B cell (primary cell): ENCODE data around the gene COL5A1. TPM values are rescaled to one million over a fixed set of nuclear protein-coding genes. Genes with fewer than 3 reads are reported as not detected.

Experiments
- ATAC-seq: fragments of 200-7000 bp; cut with Tn5 transposase; one replicate; pipeline ENCODE4 v1.10.0; 2021; ENCODE audit warnings: low read depth, mild to moderate bottlenecking, moderate number of reproducible peaks, moderate library complexity
- CTCF ChIA-PET: fragments of 350-600 bp; sonication (Branson Sonifier 250); formaldehyde crosslinking; loops from one replicate; lab custom pipeline; 2021; ENCODE audit warnings: antibody characterized with exemption, inconsistent platforms; lab: Charles Lee
- POLR2A ChIA-PET: fragments of 350-600 bp; sonication (Branson Sonifier 250); formaldehyde crosslinking; loops from one replicate; lab custom pipeline; 2021; ENCODE audit warnings: antibody characterized with exemption; lab: Charles Lee
- DNase-seq: peaks from one replicate; pipeline ENCODE4 v3.0.0; 2013
- H2AFZ ChIP-seq: 2 replicates; pipeline ENCODE4 v1.6.1; 2012; ENCODE audit warnings: mild to moderate bottlenecking, low read depth, low read length; ENCODE audit not compliant: insufficient read depth, poor library complexity, severe bottlenecking
- H3K27ac ChIP-seq, 2 donors: 1 replicate in 1 of 2; 2 replicates in 1 of 2; pipeline ENCODE4 v1.5.1; 2012 to 2013; ENCODE audit warnings: low read length in 2 of 2, mild to moderate bottlenecking in 2 of 2, moderate library complexity in 1 of 2
- H3K27me3 ChIP-seq, 4 experiments: fragments of 200-600 bp in 1 of 4; sonication (generic) in 1 of 4; replicated peaks in 1 of 4; 1 replicate in 2 of 4; 2 replicates in 2 of 4; pipeline versions ENCODE4 v1.6.1 to v1.7.0; 2013 to 2016; ENCODE audit warnings: low read length in 3 of 4, mild to moderate bottlenecking in 2 of 4, mixed read lengths in 1 of 4, moderate library complexity in 1 of 4; ENCODE audit not compliant: insufficient read depth in 4 of 4, control insufficient read depth in 3 of 4; ENCODE audit errors: control extremely low read depth in 1 of 4
- H3K36me3 ChIP-seq, 2 experiments: replicated peaks in 1 of 2; 1 replicate in 1 of 2; 2 replicates in 1 of 2; pipeline versions ENCODE4 v1.6.1 to v1.7.1; 2013; ENCODE audit warnings: low read length in 1 of 2; ENCODE audit not compliant: insufficient read depth in 2 of 2, control insufficient read depth in 1 of 2; ENCODE audit errors: control extremely low read depth in 1 of 2, extremely low read depth in 1 of 2
- H3K4me1 ChIP-seq, 2 donors: fragments of 200-600 bp in 1 of 2; sonication (generic) in 1 of 2; 1 replicate in 1 of 2; 2 replicates in 1 of 2; pipeline versions ENCODE4 v1.5.1 to v1.6.1; 2013 to 2017; ENCODE audit warnings: low read length in 2 of 2; ENCODE audit not compliant: control insufficient read depth in 2 of 2, insufficient read depth in 2 of 2
- H3K4me2 ChIP-seq: replicated peaks from 2 replicates; pipeline ENCODE3; 2012; ENCODE audit warnings: mild to moderate bottlenecking, low read depth, low read length; ENCODE audit not compliant: poor library complexity, severe bottlenecking
- H3K4me3 ChIP-seq, 5 experiments: fragments of 200-600 bp in 1 of 5; sonication (generic) in 1 of 5; 1 replicate in 3 of 5; 2 replicates in 2 of 5; pipeline versions ENCODE4 v1.5.1 to v1.7.0; 2011 to 2016; ENCODE audit warnings: low read length in 4 of 5, mild to moderate bottlenecking in 4 of 5, low read depth in 2 of 5, control low read depth in 1 of 5, moderate library complexity in 1 of 5; ENCODE audit not compliant: insufficient read depth in 1 of 5; ENCODE audit errors: control extremely low read depth in 1 of 5, extremely low read depth in 1 of 5
- H3K79me2 ChIP-seq: fragments of 200-600 bp; sonication (generic); one replicate; pipeline ENCODE4 v1.6.0; 2016; ENCODE audit warnings: low read length; ENCODE audit not compliant: control insufficient read depth, insufficient read depth
- H3K9ac ChIP-seq: fragments of 200-600 bp; sonication (generic); 2 replicates; pipeline ENCODE4 v1.6.1; 2017; ENCODE audit warnings: mild to moderate bottlenecking, low read length, moderate library complexity
- H3K9me3 ChIP-seq, 3 donors: one replicate each; pipeline versions ENCODE4 v1.6.1 to v1.7.1; 2013; ENCODE audit warnings: low read length in 2 of 3; ENCODE audit not compliant: control insufficient read depth in 2 of 3, insufficient read depth in 1 of 3; ENCODE audit errors: control extremely low read depth in 1 of 3
- H4K20me1 ChIP-seq: 2 replicates; pipeline ENCODE4 v1.6.0; 2012; ENCODE audit warnings: mild to moderate bottlenecking, low read length; ENCODE audit not compliant: insufficient read depth, control insufficient read depth, poor library complexity, severe bottlenecking
- H3K27ac Mint-ChIP-seq: one replicate; pipeline ENCODE4 v1.8.0; 2021; ENCODE audit warnings: mixed read lengths
- H3K27me3 Mint-ChIP-seq: one replicate; pipeline ENCODE4 v1.8.0; 2021; ENCODE audit warnings: mixed read lengths
- H3K4me1 Mint-ChIP-seq: one replicate; pipeline ENCODE4 v1.8.0; 2021; ENCODE audit warnings: mixed read lengths
- H3K4me3 Mint-ChIP-seq: one replicate; pipeline ENCODE4 v1.8.0; 2021; ENCODE audit warnings: mixed read lengths
- H3K9me3 Mint-ChIP-seq: one replicate; pipeline ENCODE4 v1.8.0; 2022; ENCODE audit warnings: mixed read lengths; ENCODE audit not compliant: insufficient read depth
- EZH2 ChIP-seq: IDR thresholded peaks from 2 replicates; pipeline ENCODE4 v1.6.1; 2012; ENCODE audit warnings: borderline replicate concordance, low read depth, mild to moderate bottlenecking, moderate library complexity, low read length; ENCODE audit not compliant: insufficient read depth, poor library complexity, severe bottlenecking
- WGBS: methylation state at CpG from one replicate; pipeline ENCODE4 v1.1.5; 2013; ENCODE audit warnings: missing lambda C conversion rate; ENCODE audit not compliant: insufficient coverage; 5-methylcytosine and 5-hydroxymethylcytosine counted together
- intact Hi-C: fragments of 100-400 bp; cut with micrococcal nuclease; formaldehyde crosslinking; loops from one replicate; pipeline ENCODE4 v1.10.0; 2022
- polyA plus RNA-seq: library from polyadenylated mRNA; depleted of rRNA; stranded (reverse); fragments of >200 nt; gene quantifications from 2 replicates; pipeline ENCODE4 v1.2.3, GENCODE V29; 2012
- total RNA-seq, 2 donors: library from RNA; stranded (reverse); fragments of 120-200 nt in 1 of 2; gene quantifications; 1 replicate in 1 of 2; 2 replicates in 1 of 2; pipeline versions ENCODE4 v1.2.3 to v1.2.4, GENCODE V29; 2013 to 2022
- TF ChIP-seq, protein P1 (sequence below): fragments of 200-600 bp; IDR thresholded peaks from one replicate; pipeline ENCODE4 v1.8.0; 2022; ENCODE audit warnings: antibody characterized with exemption, mild to moderate bottlenecking

COL5A1 gene
- total and polyA plus RNA-seq, 2 donors (not counting 1 experiment from before 2014, with no cell fraction given): 0.06 TPM; not detected in 1

DNA sequence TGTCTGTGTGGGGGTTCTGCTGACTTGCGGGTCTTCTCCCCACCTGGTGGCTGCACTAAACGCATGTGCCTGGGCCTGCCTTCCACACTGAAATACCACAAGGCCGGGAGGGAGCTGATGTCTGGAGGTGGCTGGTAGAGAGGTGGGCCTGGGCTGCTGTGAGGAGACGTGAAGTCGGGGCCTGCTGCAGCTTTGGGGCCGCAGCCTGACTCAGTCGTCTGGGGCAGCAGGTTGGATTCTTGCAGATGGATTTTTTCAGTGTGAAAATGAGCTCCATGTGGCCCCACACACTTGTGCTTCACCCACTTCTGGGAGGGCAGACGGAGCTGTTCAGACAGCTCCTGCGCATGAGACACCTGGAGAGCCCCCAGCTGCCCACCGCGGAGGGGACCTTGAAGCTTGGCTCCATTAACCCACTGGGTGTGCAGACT, 29.3 kb downstream of the COL5A1 start:
- TF ChIP-seq, protein P1, sequence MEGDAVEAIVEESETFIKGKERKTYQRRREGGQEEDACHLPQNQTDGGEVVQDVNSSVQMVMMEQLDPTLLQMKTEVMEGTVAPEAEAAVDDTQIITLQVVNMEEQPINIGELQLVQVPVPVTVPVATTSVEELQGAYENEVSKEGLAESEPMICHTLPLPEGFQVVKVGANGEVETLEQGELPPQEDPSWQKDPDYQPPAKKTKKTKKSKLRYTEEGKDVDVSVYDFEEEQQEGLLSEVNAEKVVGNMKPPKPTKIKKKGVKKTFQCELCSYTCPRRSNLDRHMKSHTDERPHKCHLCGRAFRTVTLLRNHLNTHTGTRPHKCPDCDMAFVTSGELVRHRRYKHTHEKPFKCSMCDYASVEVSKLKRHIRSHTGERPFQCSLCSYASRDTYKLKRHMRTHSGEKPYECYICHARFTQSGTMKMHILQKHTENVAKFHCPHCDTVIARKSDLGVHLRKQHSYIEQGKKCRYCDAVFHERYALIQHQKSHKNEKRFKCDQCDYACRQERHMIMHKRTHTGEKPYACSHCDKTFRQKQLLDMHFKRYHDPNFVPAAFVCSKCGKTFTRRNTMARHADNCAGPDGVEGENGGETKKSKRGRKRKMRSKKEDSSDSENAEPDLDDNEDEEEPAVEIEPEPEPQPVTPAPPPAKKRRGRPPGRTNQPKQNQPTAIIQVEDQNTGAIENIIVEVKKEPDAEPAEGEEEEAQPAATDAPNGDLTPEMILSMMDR: no peak
- no peak for TF ChIP-seq EZH2
- ChIA-PET CTCF (no interaction called here), POLR2A (no interaction called here)
- no peaks in the 10 kb centered on the region for H3K4me1 Mint-ChIP-seq
- H3K9me3 ChIP-seq: peaks cover 0 to 5% (median 3%) of the 10 kb centered on the region in 3 donors
- intact Hi-C loops: no loop called here
- H2AFZ ChIP-seq: no peak overlapping the region
- H3K9ac ChIP-seq: no peak overlapping the region
- no peak overlapping the region for H3K4me2 ChIP-seq
- no peak overlapping the region for H3K27ac Mint-ChIP-seq
- no peaks in the 10 kb centered on the region for H3K36me3 ChIP-seq
- no peak overlapping the region for H3K4me3 ChIP-seq
- no peak overlapping the region for H3K27ac ChIP-seq
- H3K79me2 ChIP-seq: no peaks in the 10 kb centered on the region
- no peak overlapping the region for H3K4me3 Mint-ChIP-seq
- DNase-seq: no peak
- no peaks in the 10 kb centered on the region for H4K20me1 ChIP-seq
- H3K27me3 ChIP-seq: no peaks in the 10 kb centered on the region
- ATAC-seq: no peak
- WGBS: 98% methylated on average over 7 of the region's 11 CpGs
- H3K27me3 Mint-ChIP-seq: peaks cover 9% of the 10 kb centered on the region
- H3K9me3 Mint-ChIP-seq: no peaks in the 10 kb centered on the region
- no peaks in the 10 kb centered on the region for H3K4me1 ChIP-seq

DNA sequence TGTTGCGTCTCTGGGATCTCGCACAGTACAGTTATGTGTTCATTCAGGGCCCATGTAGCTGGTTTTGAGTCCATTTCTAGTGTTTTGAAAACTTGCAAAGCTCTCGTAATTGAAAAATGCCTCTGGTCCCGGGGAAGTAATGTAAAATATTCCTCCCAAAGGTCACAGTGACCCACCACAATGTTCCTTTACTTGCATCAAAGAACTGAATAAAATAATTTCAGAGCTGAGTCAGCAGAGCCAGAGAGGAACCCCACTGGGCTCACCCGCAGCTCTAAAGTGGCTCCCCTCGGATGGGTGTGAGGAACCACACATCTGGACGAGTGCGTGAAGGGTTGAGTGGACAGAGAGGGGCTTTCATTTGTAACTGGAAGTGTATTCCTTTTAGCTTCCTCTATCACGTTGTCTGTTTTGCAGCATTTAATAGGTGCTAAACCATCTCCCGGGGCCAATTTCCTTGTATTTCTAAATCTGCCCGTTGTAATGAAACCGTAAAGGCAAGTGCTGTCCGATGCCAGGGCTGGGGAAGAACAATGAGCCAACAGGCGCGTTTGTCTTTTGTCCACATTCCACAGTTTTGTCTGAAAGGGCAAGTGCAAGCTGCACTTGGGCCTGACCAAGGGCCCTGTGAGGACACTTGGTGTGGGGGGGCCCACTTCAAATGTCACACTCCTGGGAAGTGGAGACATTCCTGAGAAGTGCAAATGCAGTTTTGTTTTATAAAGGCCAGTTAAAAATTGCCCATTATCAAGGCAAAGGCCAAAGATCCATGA, 29.9 kb downstream of the COL5A1 start:
- no peaks in the 10 kb centered on the region for H3K4me1 Mint-ChIP-seq
- H3K9me3 Mint-ChIP-seq: no peaks in the 10 kb centered on the region
- POLR2A ChIA-PET: no interaction called here
- H3K27ac Mint-ChIP-seq: no peak overlapping the region
- CTCF ChIA-PET: interaction anchor here (0.6 to 0.7 kb wide), 2 partner anchors 26 to 166 kb away, joined by 3 read pairs; no protein-coding TSS in a partner anchor
- H2AFZ ChIP-seq: no peak overlapping the region
- no peaks in the 10 kb centered on the region for H3K27me3 ChIP-seq
- no peak for ATAC-seq
- no peak overlapping the region for H3K4me2 ChIP-seq
- H3K4me3 Mint-ChIP-seq: no peak overlapping the region
- peaks cover 0 to 9% (median 3%) of the 10 kb centered on the region in 3 donors for H3K9me3 ChIP-seq
- H3K36me3 ChIP-seq: no peaks in the 10 kb centered on the region
- H4K20me1 ChIP-seq: no peaks in the 10 kb centered on the region
- 96% methylated on average over 13 of the region's 15 CpGs for WGBS
- peaks cover 9% of the 10 kb centered on the region for H3K27me3 Mint-ChIP-seq
- H3K79me2 ChIP-seq: no peaks in the 10 kb centered on the region
- no peak overlapping the region for H3K4me3 ChIP-seq
- no peak for DNase-seq
- intact Hi-C loops: no loop called here
- no peak for TF ChIP-seq EZH2
- TF ChIP-seq, protein P1: no peak
- H3K4me1 ChIP-seq: no peaks in the 10 kb centered on the region
- H3K9ac ChIP-seq: no peak overlapping the region
- no peak overlapping the region for H3K27ac ChIP-seq
